GM21367 (cell line): Measurements from ENCODE around the gene ADAMTS15.

Source experiments
- ATAC-seq: cut with Tn5 transposase; IDR thresholded peaks from one replicate; pipeline ENCODE4 v1.9.1; 2021; ENCODE audit not compliant: unreplicated experiment

The ADAMTS15 gene

DNA sequence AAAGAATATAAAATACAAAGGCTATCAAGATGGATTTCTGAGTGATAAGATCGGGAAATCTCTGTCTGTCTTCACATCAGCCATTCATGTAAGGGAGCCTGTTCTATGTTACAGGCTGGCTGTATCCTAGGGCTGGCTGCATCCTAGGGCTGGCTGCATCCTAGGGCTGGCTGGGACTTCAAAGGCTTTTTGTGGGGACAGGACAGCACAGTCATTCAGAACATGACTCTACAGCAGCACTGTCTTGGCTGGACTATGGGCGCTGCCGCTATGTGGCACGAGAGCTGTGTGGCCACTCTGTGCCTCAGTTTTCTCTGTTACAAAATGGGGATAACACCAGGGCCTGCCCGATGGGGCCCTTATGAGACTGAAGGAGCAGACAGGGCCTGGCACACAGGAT lies 30.2 kb upstream of the ADAMTS15 start:
- ATAC-seq: no peak

GRCh38 chr11:130418756-130419155 lies 29.7 kb upstream of the ADAMTS15 start:
- ATAC-seq: no peak

- ATAC-seq: no peak
These were observed 27.8 kb upstream of the ADAMTS15 start for GRCh38 chr11:130420478-130421198.

- ATAC-seq: no peak
These were observed 27.3 kb upstream of the ADAMTS15 start for GRCh38 chr11:130421199-130421585.

DNA sequence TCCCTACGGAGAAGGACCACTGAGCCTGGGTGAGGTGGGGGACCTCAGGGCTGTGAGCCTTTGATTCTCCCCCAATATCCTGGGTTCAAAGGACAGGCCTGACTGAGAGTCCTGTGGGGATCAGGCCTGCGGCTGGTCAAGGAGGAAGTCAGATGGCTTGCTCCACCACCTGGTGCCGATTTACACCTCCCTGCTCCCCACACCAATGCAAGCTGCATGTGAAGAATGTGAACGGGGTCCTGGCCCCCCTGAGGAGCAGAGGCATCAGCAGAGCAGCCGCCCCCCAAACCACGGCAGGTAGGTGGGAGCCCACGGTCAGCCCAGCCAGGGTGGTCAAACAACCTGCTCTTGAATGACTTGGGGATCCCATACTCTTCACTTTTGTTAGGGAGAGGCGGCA lies 26.7 kb upstream of the ADAMTS15 start:
- ATAC-seq: no peak

DNA sequence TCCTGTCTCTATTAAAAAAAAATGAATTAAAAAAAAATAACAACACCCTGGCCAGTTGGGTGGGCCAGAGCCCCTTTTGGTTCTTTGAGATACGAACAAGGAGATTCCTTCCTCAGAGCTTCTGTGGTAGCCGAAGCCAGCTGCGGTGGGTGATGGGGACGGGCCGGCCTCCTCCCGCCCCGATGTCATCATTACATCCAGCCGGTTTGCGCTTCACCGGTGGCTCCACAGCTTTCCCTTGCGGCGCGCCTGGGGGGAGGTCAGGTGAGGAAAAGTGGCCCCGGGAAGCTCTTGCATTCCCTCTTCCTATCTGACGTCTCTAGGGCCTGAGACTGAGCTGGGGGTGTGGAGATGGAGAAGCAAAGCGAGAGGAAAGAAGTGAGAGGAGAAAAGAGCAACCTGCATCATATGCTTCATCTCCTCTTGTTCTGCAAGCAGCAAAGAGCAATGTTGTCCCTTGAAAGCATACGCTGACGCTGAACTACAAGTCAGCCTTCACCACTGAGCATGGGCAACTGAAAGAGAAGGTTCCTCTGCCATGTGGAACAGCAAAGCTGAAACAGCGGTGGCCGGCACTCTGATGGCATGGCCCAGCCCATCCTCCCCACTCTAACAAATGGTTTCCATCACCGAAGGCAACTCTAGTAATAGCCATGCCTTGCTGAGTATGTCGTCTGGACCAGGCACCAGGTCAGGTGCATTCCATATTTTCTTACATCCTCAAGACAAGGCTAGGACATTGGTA lies 26.0 kb upstream of the ADAMTS15 start:
- no peak for ATAC-seq

DNA sequence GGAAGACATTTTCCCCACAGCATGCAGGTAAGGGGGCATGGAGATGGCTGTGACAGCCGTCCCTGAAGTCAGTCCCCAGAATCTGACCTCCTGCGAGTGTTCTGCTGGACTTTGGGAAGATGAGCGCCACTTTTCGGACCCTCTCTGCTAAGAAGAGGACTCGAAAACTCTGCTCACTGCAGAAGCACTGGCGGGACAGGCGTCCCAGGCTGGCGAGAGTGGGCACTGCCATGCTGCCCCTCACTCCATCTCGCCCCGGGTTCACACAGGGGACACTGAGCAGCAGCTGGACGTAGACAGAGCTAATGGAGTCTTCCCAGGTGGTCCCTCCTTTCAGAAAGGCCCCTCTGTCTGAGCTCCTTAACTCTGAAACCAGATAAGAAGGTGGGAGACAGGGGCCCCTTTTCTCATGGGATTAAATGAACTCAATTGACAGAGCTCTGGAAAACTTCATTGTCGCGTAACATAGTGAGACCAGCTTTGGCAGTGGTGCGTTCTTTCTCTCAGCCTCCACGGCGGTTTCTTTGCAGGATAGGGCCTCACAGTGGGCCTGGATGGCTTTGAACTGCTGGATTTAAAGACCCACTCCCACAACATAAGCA lies 24.8 kb upstream of the ADAMTS15 start:
- no peak for ATAC-seq

DNA sequence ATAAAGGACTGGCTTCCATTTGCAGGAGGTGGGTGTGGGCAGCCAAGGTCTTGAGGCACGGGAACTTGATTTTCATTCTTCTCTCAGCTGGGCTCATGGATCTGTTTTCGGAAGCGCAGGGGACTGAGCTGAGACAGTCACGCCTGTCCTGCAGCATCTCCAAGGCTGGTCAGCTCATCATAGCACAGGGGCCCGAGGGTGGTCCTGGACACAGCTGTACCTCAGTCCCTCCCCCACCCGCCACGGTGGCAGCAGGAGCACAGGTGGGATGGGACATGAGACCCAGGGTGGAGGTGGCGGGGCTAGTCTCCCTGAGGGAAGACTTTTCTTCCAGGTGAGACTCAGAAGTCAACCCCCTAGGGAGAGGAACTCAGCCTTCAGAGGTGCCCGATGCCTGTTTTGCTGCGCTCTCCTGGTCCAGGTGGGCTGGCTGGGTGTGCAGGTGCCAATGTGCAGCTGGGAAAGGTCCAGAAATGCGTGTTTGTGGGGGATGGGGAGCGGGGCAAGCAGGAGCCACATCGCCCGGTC lies 23.8 kb upstream of the ADAMTS15 start:
- no peak for ATAC-seq

DNA sequence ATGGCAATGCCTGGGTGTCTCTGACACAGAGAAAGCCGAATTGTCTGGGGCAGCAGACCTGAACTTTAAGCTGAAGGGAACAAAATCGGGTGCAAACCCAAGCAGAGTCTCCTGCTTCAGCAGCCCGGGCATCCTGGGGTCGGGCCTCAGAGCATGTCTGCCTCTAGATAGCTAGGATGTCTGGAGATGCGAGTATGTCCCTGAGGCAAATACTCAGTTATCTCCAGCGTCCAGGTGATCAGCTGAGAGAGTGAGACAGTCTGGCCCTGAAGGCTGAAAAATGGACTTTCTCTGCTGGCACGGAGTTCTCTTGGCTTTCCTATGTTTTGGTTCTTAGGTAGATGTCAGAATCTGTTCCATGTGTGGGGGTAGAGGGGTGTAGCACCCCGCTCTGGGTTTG lies 23.3 kb upstream of the ADAMTS15 start:
- no peak for ATAC-seq

DNA sequence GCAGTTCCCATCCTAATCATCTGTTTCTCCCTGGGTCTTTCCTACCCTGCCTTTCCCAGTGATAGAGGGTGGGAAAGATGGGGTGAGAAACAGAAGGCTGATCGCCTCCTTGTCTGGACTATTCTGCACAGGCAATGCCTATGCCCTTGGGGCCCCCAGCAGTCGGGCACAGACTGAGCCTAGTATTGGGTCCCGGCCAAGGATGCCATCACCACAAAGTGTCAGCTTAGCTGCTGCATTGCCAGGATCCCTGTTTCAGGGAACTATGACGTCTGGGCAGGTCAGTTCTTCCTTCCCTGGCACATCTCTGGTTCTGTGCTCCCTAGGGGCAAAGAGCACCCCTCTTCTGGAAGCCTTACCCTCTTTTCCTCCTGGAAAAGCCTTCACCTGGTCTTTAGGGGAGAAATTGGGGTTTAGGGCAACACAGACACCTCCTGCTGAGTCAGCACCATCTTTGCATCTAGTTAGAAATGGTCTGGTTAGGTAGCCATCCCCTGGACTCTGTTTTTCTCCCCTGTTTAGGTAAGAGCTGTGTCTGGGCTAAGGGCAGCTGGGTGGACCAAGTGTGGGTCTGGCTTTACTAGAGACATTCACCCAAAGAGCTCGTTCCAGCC lies 22.1 kb upstream of the ADAMTS15 start:
- ATAC-seq: no peak

- no peak for ATAC-seq
These were observed 21.6 kb upstream of the ADAMTS15 start for GRCh38 chr11:130426837-130427341.

DNA sequence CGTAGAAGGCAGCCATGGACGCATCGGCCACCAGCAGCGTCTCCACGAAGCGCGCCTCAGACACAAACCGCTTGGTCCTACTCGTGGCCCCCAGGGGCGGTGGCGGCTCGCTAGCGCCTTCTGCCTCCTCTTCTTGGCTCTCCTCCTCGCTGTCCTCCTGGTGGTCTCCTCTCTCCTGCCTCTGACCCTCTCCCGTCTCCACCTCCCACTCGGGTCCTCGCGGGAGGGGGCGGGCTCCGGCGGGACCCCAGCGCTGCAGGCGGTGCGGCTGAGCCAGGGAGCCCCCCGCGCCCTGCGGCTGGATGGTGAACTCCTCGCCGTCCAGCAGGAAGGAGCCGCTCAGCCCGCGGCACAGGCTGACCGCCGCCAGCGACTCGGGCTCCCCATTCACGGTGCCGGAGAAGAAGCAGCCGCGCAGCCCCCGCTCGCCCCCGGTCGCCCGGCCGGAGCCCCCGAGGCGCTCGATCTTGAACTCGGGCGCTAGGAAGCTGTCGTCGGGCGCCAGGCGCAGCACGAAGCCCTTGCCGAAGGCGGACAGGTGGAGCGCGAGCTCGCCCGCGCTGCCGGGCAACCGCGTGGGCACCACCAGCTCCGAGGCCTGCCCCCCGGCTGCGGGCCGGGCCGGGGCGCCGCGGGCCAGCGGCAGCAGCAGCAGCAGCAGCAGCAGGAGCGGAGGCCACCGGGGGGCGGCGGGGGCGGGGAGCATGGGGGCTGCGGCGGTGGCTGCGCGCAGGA lies 20.7 kb upstream of the ADAMTS15 start:
- ATAC-seq: no peak

GRCh38 chr11:130428316-130429119 lies 19.9 kb upstream of the ADAMTS15 start, which contains the start of gene ADAMTS8:
Gene ADAMTS8, minus strand, starts transcription at chr11:130428609. Its CDS starts 323 bp downstream, at chr11:130428286.
- no peak for ATAC-seq

GRCh38 chr11:130429120-130429681 lies 19.2 kb upstream of the ADAMTS15 start:
- no peak for ATAC-seq

GRCh38 chr11:130429983-130430382 lies 18.5 kb upstream of the ADAMTS15 start:
- ATAC-seq: no peak

DNA sequence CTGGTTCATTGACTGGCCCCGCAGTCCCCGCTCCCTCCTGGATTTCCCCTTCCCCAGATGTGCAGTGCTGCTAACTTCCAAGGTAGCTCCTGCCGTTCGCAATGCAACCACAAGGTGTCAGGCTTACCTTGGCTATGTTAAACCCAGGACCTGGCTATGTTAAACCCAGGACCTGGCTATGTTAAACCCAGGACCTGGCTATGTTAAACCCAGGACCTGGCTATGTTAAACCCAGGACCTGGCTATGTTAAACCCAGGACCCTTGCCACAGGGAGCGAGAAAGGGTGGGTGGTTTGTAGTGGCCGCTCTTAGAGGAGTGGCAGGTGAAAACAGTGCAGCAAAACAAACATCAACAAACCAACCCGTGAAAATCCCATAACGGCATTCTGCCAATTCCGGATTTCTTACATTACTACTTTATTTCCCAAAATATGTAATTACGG lies 17.1 kb upstream of the ADAMTS15 start:
- ATAC-seq: peak; percentile 72

GRCh38 chr11:130431801-130432200 lies 16.6 kb upstream of the ADAMTS15 start:
- ATAC-seq: no peak

- no peak for ATAC-seq
These were observed 15.1 kb upstream of the ADAMTS15 start for GRCh38 chr11:130433357-130433756.

- peak; percentile 76 for ATAC-seq
These were observed 13.8 kb upstream of the ADAMTS15 start for GRCh38 chr11:130434521-130435223.
